Suprapubic skin (tissue), 4 donors: ENCODE data around the gene ESR2. TPM values are rescaled to one million over a fixed set of nuclear protein-coding genes. Genes with fewer than 3 reads are reported as not detected.

Source experiments
- DNase-seq, 2 donors: peaks; one replicate each; pipeline ENCODE4 v3.0.0-alpha.2; 2019; ENCODE audit warnings: low spot score in 2 of 2
- H3K27ac ChIP-seq: fragments of 200-600 bp; sonication (generic); one replicate; pipeline ENCODE4 v1.5.1; 2019
- H3K27me3 ChIP-seq: fragments of 200-600 bp; sonication (generic); one replicate; pipeline ENCODE4 v1.5.1; 2019
- H3K36me3 ChIP-seq: fragments of 200-600 bp; sonication (generic); one replicate; pipeline ENCODE4 v1.5.1; 2019
- H3K4me1 ChIP-seq: fragments of 200-600 bp; sonication (generic); one replicate; pipeline ENCODE4 v1.5.1; 2019
- H3K4me3 ChIP-seq: fragments of 200-600 bp; sonication (generic); one replicate; pipeline ENCODE4 v1.5.1; 2019; ENCODE audit warnings: mild to moderate bottlenecking
- H3K9me3 ChIP-seq: fragments of 200-600 bp; sonication (generic); one replicate; pipeline ENCODE4 v1.5.1; 2019
- EP300 ChIP-seq: sonication (generic); formaldehyde crosslinking; IDR thresholded peaks from one replicate; pipeline ENCODE4 v1.6.1; 2017; ENCODE audit warnings: antibody characterized with exemption
- POLR2A ChIP-seq, 2 donors: fragments of 450-650 bp; IDR thresholded peaks; one replicate each; pipeline ENCODE4 v1.6.1; 2017; ENCODE audit warnings: antibody characterized with exemption in 2 of 2, mild to moderate bottlenecking in 2 of 2, moderate library complexity in 2 of 2
- POLR2AphosphoS5 ChIP-seq, 3 donors: sonication (generic); formaldehyde crosslinking; IDR thresholded peaks; one replicate each; pipeline ENCODE4 v1.6.1; 2017; ENCODE audit warnings: antibody characterized with exemption in 3 of 3
- WGBS: methylation state at CpG from one replicate; pipeline ENCODE4 v1.1.5; 2018; 5-methylcytosine and 5-hydroxymethylcytosine counted together
- total RNA-seq, 4 donors: library from RNA; depleted of rRNA; stranded (reverse); fragments of >200 nt; gene quantifications; one replicate each; pipeline ENCODE4 v1.1.0, GENCODE V29; 2016
- TF ChIP-seq, protein P1 (sequence below), 2 donors: fragments of 200-600 bp in 1 of 2; fragments of 450-650 bp in 1 of 2; sonication (generic) in 1 of 2; IDR thresholded peaks; one replicate each; pipeline ENCODE4 v1.5.1; 2016 to 2019; ENCODE audit warnings: antibody characterized with exemption in 2 of 2, mild to moderate bottlenecking in 1 of 2, moderate library complexity in 1 of 2

The ESR2 gene
- total RNA-seq, 4 donors from 2014 or later = 0.38 to 1.4 (median 1.1) TPM; not detected in 1

DNA sequence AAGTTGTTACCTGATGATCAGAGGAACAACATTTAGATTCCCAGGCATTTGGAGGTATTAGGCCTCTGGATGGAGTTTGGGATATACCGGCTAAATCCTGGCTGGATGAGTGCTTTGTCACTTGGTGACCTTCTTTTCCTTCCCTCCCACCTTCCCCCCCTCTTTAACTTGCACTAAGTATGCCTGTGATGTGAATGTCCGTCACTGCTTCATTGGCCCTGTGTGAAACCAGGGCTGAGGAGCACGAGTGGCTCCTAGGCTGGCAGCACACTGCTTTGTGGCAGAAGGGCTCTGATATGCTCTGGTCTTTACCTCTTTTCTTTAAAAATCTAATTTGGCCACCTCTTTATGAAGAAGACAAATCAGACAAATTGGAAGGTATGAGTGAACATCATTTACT is 95.7 kb downstream of the ESR2 start:
- 93% methylated on average over 3 of the region's 3 CpGs for WGBS
- no peak for DNase-seq
- Histone ChIP-seq H3K9me3 (no peaks in the 10 kb centered on the region), H3K4me3 (no peak overlapping the region), H3K27ac (no peak overlapping the region), H3K27me3 (no peaks in the 10 kb centered on the region), H3K36me3 (peaks cover 17% of the 10 kb centered on the region), H3K4me1 (peaks cover 9% of the 10 kb centered on the region)
- TF ChIP-seq, protein P1, sequence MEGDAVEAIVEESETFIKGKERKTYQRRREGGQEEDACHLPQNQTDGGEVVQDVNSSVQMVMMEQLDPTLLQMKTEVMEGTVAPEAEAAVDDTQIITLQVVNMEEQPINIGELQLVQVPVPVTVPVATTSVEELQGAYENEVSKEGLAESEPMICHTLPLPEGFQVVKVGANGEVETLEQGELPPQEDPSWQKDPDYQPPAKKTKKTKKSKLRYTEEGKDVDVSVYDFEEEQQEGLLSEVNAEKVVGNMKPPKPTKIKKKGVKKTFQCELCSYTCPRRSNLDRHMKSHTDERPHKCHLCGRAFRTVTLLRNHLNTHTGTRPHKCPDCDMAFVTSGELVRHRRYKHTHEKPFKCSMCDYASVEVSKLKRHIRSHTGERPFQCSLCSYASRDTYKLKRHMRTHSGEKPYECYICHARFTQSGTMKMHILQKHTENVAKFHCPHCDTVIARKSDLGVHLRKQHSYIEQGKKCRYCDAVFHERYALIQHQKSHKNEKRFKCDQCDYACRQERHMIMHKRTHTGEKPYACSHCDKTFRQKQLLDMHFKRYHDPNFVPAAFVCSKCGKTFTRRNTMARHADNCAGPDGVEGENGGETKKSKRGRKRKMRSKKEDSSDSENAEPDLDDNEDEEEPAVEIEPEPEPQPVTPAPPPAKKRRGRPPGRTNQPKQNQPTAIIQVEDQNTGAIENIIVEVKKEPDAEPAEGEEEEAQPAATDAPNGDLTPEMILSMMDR (IDR thresholded peaks at IDR 0.05) = no peak

DNA sequence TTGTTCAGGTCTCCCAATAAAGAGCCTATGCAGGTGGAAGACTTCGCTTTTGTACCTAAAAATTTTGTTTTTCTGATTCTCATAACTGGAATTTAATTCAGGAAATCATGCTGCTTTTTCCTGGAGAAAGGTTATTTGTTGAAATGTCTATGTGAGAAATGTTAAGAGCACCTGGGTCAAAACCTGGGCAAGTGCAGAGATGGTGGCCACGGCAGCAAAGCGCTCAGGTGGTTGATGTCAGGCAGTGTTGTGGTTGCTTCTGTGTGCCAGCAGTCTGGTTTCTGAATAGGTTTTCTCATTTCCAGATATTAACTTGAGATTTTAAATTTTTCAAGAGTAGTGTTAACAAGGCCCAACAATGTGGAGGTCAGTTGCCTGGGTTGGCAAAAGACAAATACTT is 96.2 kb downstream of the ESR2 start:
- H3K27ac ChIP-seq = no peak overlapping the region
- peaks cover 17% of the 10 kb centered on the region for H3K36me3 ChIP-seq
- peaks cover 9% of the 10 kb centered on the region for H3K4me1 ChIP-seq
- H3K27me3 ChIP-seq = no peaks in the 10 kb centered on the region
- DNase-seq = no peak
- TF ChIP-seq, protein P1 (IDR thresholded peaks at IDR 0.05) = no peak
- H3K9me3 ChIP-seq = no peaks in the 10 kb centered on the region
- no peak overlapping the region for H3K4me3 ChIP-seq
- WGBS = 97% methylated on average over 3 of the region's 3 CpGs

DNA sequence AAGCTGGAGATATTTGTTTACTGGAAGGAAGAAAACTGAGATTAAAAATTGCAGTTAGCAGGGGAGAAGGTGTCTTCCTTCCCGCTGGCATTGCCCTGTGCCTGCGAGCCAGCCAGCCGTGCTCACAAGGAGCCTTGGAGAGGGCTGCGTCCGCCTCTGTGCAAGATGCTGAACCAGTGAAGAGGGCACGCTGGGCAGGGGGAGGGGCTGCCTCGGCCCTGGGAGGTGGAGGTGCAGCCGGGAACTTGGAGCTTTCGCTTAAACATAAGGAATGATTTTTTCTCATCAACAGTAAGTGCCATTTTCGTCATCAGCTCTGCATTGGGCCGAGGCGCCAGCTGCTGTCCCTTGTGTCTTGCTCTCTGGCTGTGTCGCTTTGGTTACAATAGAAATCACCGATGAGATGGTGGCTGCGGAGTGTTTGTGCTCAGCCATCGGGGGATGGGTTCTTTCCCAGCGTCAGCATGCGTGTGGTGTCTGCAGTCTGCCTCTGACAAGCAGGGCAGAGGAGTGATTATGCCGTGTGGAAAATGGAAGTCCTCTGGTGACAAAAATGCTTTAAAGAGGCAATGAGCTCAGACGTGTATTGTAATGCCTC is 97.3 kb downstream of the ESR2 start:
- no peaks in the 10 kb centered on the region for H3K9me3 ChIP-seq
- 46% methylated on average over 20 of the region's 20 CpGs for WGBS
- DNase-seq = no peak
- peaks cover 9% of the 10 kb centered on the region for H3K4me1 ChIP-seq
- H3K27me3 ChIP-seq = no peaks in the 10 kb centered on the region
- TF ChIP-seq, protein P1 (IDR thresholded peaks at IDR 0.05) = no peak
- TF ChIP-seq POLR2AphosphoS5 (IDR thresholded peaks at IDR 0.05) (no peak), POLR2A (IDR thresholded peaks at IDR 0.05) (no peak), EP300 (no peak)
- peak overlapping the region; percentile 23 for H3K4me3 ChIP-seq
- H3K36me3 ChIP-seq = peaks cover 9% of the 10 kb centered on the region
- no peak overlapping the region for H3K27ac ChIP-seq

DNA sequence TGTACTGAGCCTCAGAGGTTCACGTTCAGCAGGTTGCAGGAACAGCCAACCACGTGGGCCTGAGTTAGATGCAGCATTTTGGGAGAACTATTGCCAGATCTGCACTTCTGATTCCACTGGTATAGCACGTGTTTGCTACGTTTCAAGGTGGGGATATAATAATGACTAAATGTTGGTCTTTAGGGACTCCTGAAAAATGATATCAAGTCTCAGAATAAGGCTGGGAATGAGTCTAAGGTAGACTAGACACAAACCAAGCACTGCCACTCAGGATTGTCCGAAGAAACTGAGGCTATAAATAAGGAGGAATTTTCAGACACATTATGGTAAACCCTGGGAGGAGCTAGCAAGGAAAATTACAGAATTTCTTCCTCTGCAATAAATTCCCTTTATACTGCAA is 98.1 kb downstream of the ESR2 start:
- DNase-seq = no peak
- no peaks in the 10 kb centered on the region for H3K9me3 ChIP-seq
- peaks cover 3% of the 10 kb centered on the region for H3K4me1 ChIP-seq
- peaks cover 11% of the 10 kb centered on the region for H3K36me3 ChIP-seq
- 77% methylated on average over 5 of the region's 5 CpGs for WGBS
- H3K27me3 ChIP-seq = no peaks in the 10 kb centered on the region
- H3K4me3 ChIP-seq = no peak overlapping the region
- no peak overlapping the region for H3K27ac ChIP-seq
- TF ChIP-seq POLR2A (IDR thresholded peaks at IDR 0.05) = no peak
- TF ChIP-seq POLR2AphosphoS5 (IDR thresholded peaks at IDR 0.05) = no peak
- no peak for TF ChIP-seq EP300
- TF ChIP-seq, protein P1 (IDR thresholded peaks at IDR 0.05) = no peak

DNA sequence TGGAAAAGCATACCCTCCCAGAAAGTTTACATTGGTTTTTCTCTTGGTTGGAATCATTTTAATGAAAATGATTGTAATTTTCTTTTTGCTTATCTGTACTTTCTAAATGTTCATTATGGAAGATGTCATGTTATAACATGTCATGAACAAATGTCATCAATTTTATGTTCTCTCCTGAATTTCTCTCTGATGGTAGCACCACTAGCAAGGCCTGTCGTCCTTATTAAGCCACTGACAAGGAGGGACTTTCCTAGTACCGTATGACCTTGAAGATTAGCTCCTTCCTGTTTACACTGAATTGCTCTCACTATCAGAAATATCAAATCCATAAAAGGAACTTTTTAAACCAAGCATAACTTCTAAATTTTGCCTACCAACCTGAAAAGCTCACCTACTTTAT is 99.0 kb downstream of the ESR2 start:
- H3K27ac ChIP-seq = no peak overlapping the region
- H3K4me3 ChIP-seq = no peak overlapping the region
- H3K4me1 ChIP-seq = peaks cover 2% of the 10 kb centered on the region
- H3K27me3 ChIP-seq = no peaks in the 10 kb centered on the region
- H3K9me3 ChIP-seq = no peaks in the 10 kb centered on the region
- peaks cover 14% of the 10 kb centered on the region for H3K36me3 ChIP-seq
- 46% methylated on average over 2 of the region's 2 CpGs for WGBS
- no peak for DNase-seq
- no peak for TF ChIP-seq EP300
- no peak for TF ChIP-seq POLR2A (IDR thresholded peaks at IDR 0.05)
- TF ChIP-seq, protein P1 (IDR thresholded peaks at IDR 0.05) = no peak
- no peak for TF ChIP-seq POLR2AphosphoS5 (IDR thresholded peaks at IDR 0.05)
